Prostate gland (tissue), 2 donors: ENCODE measurements around the gene ASIC2.

Experiments used
- CTCF ChIP-seq, 4 experiments: fragments of 200-600 bp in 2 of 4; fragments of 450-650 bp in 2 of 4; sonication (generic) in 2 of 4; IDR thresholded peaks; 1 replicate in 3 of 4; 2 replicates in 1 of 4; pipeline ENCODE4 v1.5.1; 2016 to 2019; ENCODE audit warnings: antibody characterized with exemption in 4 of 4, mild to moderate bottlenecking in 2 of 4, moderate library complexity in 2 of 4
- POLR2A ChIP-seq: fragments of 450-650 bp; IDR thresholded peaks from one replicate; pipeline ENCODE4 v1.6.1; 2016; ENCODE audit warnings: antibody characterized with exemption, mild to moderate bottlenecking
- POLR2AphosphoS5 ChIP-seq: sonication (generic); formaldehyde crosslinking; IDR thresholded peaks from one replicate; pipeline ENCODE4 v1.6.1; 2017; ENCODE audit warnings: antibody characterized with exemption

- no peak for TF ChIP-seq POLR2A
- no peak for TF ChIP-seq CTCF (IDR thresholded peaks at IDR 0.05)
- no peak for TF ChIP-seq POLR2AphosphoS5
These were observed 196.9 kb downstream of the ASIC2 start for GRCh38 chr17:33096161-33096560.
